CD4-positive, alpha-beta memory T cell (primary cell): ENCODE data around the gene NUP50. TPM values are rescaled to one million over a fixed set of nuclear protein-coding genes. Genes with fewer than 3 reads are reported as not detected.

Source experiments
- CTCF ChIA-PET: fragments of 350-600 bp; sonication (Branson Sonifier 250); formaldehyde crosslinking; loops from one replicate; lab custom pipeline; 2021; ENCODE audit warnings: inconsistent platforms; ENCODE audit not compliant: partially characterized antibody; lab: Charles Lee
- POLR2A ChIA-PET: fragments of 350-600 bp; sonication (Branson Sonifier 250); formaldehyde crosslinking; loops from one replicate; lab custom pipeline; 2021; ENCODE audit not compliant: partially characterized antibody; lab: Charles Lee
- DNase-seq, 5 donors: peaks; one replicate each; pipeline versions ENCODE4 v3.0.0 to v3.0.0-alpha.2; 2020 to 2022; ENCODE audit warnings: mixed read lengths in 1 of 5
- H3K27ac ChIP-seq: one replicate; pipeline ENCODE4 v1.7.0; 2013; ENCODE audit warnings: low read depth, low read length
- H3K27me3 ChIP-seq: 2 replicates; pipeline ENCODE4 v1.7.0; 2013; ENCODE audit warnings: mild to moderate bottlenecking, low read length, moderate library complexity; ENCODE audit not compliant: insufficient read depth
- H3K36me3 ChIP-seq: 2 replicates; pipeline ENCODE4 v1.7.0; 2013; ENCODE audit warnings: mild to moderate bottlenecking, low read length, moderate library complexity; ENCODE audit not compliant: insufficient read depth
- H3K4me1 ChIP-seq: 2 replicates; pipeline ENCODE4 v1.7.0; 2013; ENCODE audit warnings: mild to moderate bottlenecking, low read length, moderate library complexity; ENCODE audit not compliant: insufficient read depth
- H3K4me3 ChIP-seq, 2 donors: one replicate each; pipeline ENCODE4 v1.7.0; 2013; ENCODE audit warnings: low read length in 2 of 2, mild to moderate bottlenecking in 1 of 2
- H3K9me3 ChIP-seq, 2 donors: one replicate each; pipeline ENCODE4 v1.7.0; 2013; ENCODE audit warnings: low read length in 2 of 2, control low read depth in 1 of 2; ENCODE audit not compliant: control insufficient read depth in 1 of 2
- H3K27ac Mint-ChIP-seq, 7 donors: one replicate each; pipeline ENCODE4 v1.8.0; 2020 to 2021; ENCODE audit warnings: mixed read lengths in 7 of 7, mild to moderate bottlenecking in 6 of 7, inconsistent platforms in 3 of 7, moderate library complexity in 3 of 7
- H3K27me3 Mint-ChIP-seq, 2 donors: one replicate each; pipeline ENCODE4 v1.8.0; 2020 to 2021; ENCODE audit warnings: mixed read lengths in 2 of 2
- H3K36me3 Mint-ChIP-seq, 2 donors: one replicate each; pipeline ENCODE4 v1.8.0; 2020 to 2021; ENCODE audit warnings: mixed read lengths in 2 of 2, inconsistent platforms in 1 of 2, mild to moderate bottlenecking in 1 of 2
- H3K4me1 Mint-ChIP-seq, 4 donors: one replicate each; pipeline ENCODE4 v1.8.0; 2020 to 2021; ENCODE audit warnings: mixed read lengths in 4 of 4, mild to moderate bottlenecking in 1 of 4
- H3K4me3 Mint-ChIP-seq, 8 donors: one replicate each; pipeline ENCODE4 v1.8.0; 2020 to 2021; ENCODE audit warnings: mixed read lengths in 8 of 8, mild to moderate bottlenecking in 7 of 8, moderate library complexity in 6 of 8, inconsistent platforms in 3 of 8
- H3K9me3 Mint-ChIP-seq, 8 donors: one replicate each; pipeline ENCODE4 v1.8.0; 2020 to 2021; ENCODE audit warnings: mixed read lengths in 8 of 8, mild to moderate bottlenecking in 5 of 8, inconsistent platforms in 3 of 8, moderate library complexity in 1 of 8
- intact Hi-C: fragments of 100-400 bp; cut with micrococcal nuclease; formaldehyde crosslinking; loops from one replicate; pipeline ENCODE4 v1.15.1; 2023
- polyA plus RNA-seq, 2 donors: library from polyadenylated mRNA; unstranded; fragments of 300-500 nt; fragmentation: Illumina TruSeq; gene quantifications; one replicate each; pipeline ENCODE4 v1.2.3, GENCODE V29; 2021
- total RNA-seq, 2 experiments: library from RNA; stranded (reverse); gene quantifications; one replicate each; pipeline ENCODE4 v1.2.3, GENCODE V29; 2021

Gene NUP50
- total and polyA plus RNA-seq, 4 experiments from 2014 or later: 40.1 to 158 (median 103) TPM

- peaks cover 0 to 9% of the 10 kb centered on the region in 2 donors for H3K36me3 Mint-ChIP-seq
- H3K27ac Mint-ChIP-seq: peak overlapping the region in 1 of 7 donors; percentile 13
- intact Hi-C loops: no loop called here
- POLR2A ChIA-PET: no interaction called here
- Histone ChIP-seq H3K9me3 (no peaks in the 10 kb centered on the region), H3K36me3 (peaks cover 3% of the 10 kb centered on the region), H3K4me3 (no peak overlapping the region), H3K27ac (no peak overlapping the region), H3K4me1 (no peaks in the 10 kb centered on the region), H3K27me3 (no peaks in the 10 kb centered on the region)
- no peak overlapping the region for H3K4me3 Mint-ChIP-seq
- peaks cover 0 to 2% (median 0%) of the 10 kb centered on the region in 8 donors for H3K9me3 Mint-ChIP-seq
- CTCF ChIA-PET: no interaction called here
- no peaks in the 10 kb centered on the region for H3K27me3 Mint-ChIP-seq
- peaks cover 0 to 9% (median 4%) of the 10 kb centered on the region in 4 donors for H3K4me1 Mint-ChIP-seq
- DNase-seq: no peak
These were observed 49.4 kb downstream of the NUP50 start for GRCh38 chr22:45212992-45213751.

- DNase-seq: no peak
- peaks cover 1% of the 10 kb centered on the region for H3K36me3 ChIP-seq
- H3K27me3 ChIP-seq: no peaks in the 10 kb centered on the region
- H3K9me3 Mint-ChIP-seq: peaks cover 0 to 2% (median 0%) of the 10 kb centered on the region in 8 donors
- peaks cover 0 to 1% of the 10 kb centered on the region in 2 donors for H3K36me3 Mint-ChIP-seq
- CTCF ChIA-PET: no interaction called here
- intact Hi-C loops: no loop called here
- no peak overlapping the region for H3K27ac ChIP-seq
- no peaks in the 10 kb centered on the region for H3K27me3 Mint-ChIP-seq
- H3K27ac Mint-ChIP-seq: no peak overlapping the region
- no peak overlapping the region for H3K4me3 ChIP-seq
- no peak overlapping the region for H3K4me3 Mint-ChIP-seq
- H3K4me1 ChIP-seq: peaks cover 4% of the 10 kb centered on the region
- POLR2A ChIA-PET: no interaction called here
- H3K4me1 Mint-ChIP-seq: peaks cover 0 to 13% (median 6%) of the 10 kb centered on the region in 4 donors
- no peaks in the 10 kb centered on the region for H3K9me3 ChIP-seq
These were observed 52.6 kb downstream of the NUP50 start for GRCh38 chr22:45216133-45217003.

GRCh38 chr22:45217345-45217744, 53.6 kb downstream of the NUP50 start:
- H3K4me1 ChIP-seq: peaks cover 4% of the 10 kb centered on the region
- no peak overlapping the region for H3K27ac ChIP-seq
- ChIA-PET CTCF (no interaction called here), POLR2A (no interaction called here)
- no peaks in the 10 kb centered on the region for H3K36me3 ChIP-seq
- peaks cover 0 to 11% (median 6%) of the 10 kb centered on the region in 4 donors for H3K4me1 Mint-ChIP-seq
- peaks cover 0 to 2% (median 0%) of the 10 kb centered on the region in 8 donors for H3K9me3 Mint-ChIP-seq
- intact Hi-C loops: no loop called here
- no peaks in the 10 kb centered on the region for H3K27me3 ChIP-seq
- no peak overlapping the region for H3K4me3 ChIP-seq
- no peaks in the 10 kb centered on the region for H3K9me3 ChIP-seq
- no peaks in the 10 kb centered on the region for H3K36me3 Mint-ChIP-seq
- H3K27ac Mint-ChIP-seq: no peak overlapping the region
- no peak for DNase-seq
- H3K4me3 Mint-ChIP-seq: no peak overlapping the region
- H3K27me3 Mint-ChIP-seq: no peaks in the 10 kb centered on the region

- no peaks in the 10 kb centered on the region for H3K27me3 ChIP-seq
- no peaks in the 10 kb centered on the region for H3K36me3 Mint-ChIP-seq
- intact Hi-C loops: no loop called here
- H3K9me3 Mint-ChIP-seq: peaks cover 0 to 2% (median 0%) of the 10 kb centered on the region in 8 donors
- peaks cover 2 to 15% (median 8%) of the 10 kb centered on the region in 4 donors for H3K4me1 Mint-ChIP-seq
- H3K4me3 ChIP-seq: no peak overlapping the region
- DNase-seq: no peak
- no peak overlapping the region for H3K27ac Mint-ChIP-seq
- H3K9me3 ChIP-seq: no peaks in the 10 kb centered on the region
- H3K4me1 ChIP-seq: peaks cover 4% of the 10 kb centered on the region
- H3K27me3 Mint-ChIP-seq: no peaks in the 10 kb centered on the region
- H3K36me3 ChIP-seq: no peaks in the 10 kb centered on the region
- no peak overlapping the region for H3K4me3 Mint-ChIP-seq
- ChIA-PET CTCF (no interaction called here), POLR2A (no interaction called here)
- no peak overlapping the region for H3K27ac ChIP-seq
These were observed 54.1 kb downstream of the NUP50 start for GRCh38 chr22:45217806-45218205.

- Mint-ChIP-seq H3K4me1 (peaks cover 6 to 17% (median 11%) of the 10 kb centered on the region in 4 donors), H3K27me3 (no peaks in the 10 kb centered on the region), H3K36me3 (no peaks in the 10 kb centered on the region), H3K27ac (peak overlapping the region in 3 of 7 donors; percentile 22 to 53 (median 23)), H3K4me3 (no peak overlapping the region), H3K9me3 (peaks cover 0 to 2% (median 0%) of the 10 kb centered on the region in 8 donors)
- ChIA-PET POLR2A (no interaction called here), CTCF (interaction anchor here (0.9 kb wide), 1 partner anchor 11 kb away, joined by 3 read pairs; no protein-coding TSS in a partner anchor)
- Histone ChIP-seq H3K36me3 (no peaks in the 10 kb centered on the region), H3K27me3 (no peaks in the 10 kb centered on the region), H3K4me1 (peaks cover 4% of the 10 kb centered on the region), H3K9me3 (no peaks in the 10 kb centered on the region), H3K27ac (no peak overlapping the region), H3K4me3 (no peak overlapping the region)
- intact Hi-C loops: no loop called here
- peak in 3 of 5 donors; percentile 11 to 14 (median 12) for DNase-seq
These were observed 55.3 kb downstream of the NUP50 start for GRCh38 chr22:45218976-45219375.

- H3K4me3 ChIP-seq: no peak overlapping the region
- no peaks in the 10 kb centered on the region for H3K27me3 Mint-ChIP-seq
- peaks cover 8 to 16% (median 11%) of the 10 kb centered on the region in 4 donors for H3K4me1 Mint-ChIP-seq
- H3K4me1 ChIP-seq: peaks cover 4% of the 10 kb centered on the region
- CTCF ChIA-PET: no interaction called here
- no peak overlapping the region for H3K27ac ChIP-seq
- POLR2A ChIA-PET: no interaction called here
- DNase-seq: no peak
- peak overlapping the region in 1 of 7 donors; percentile 14 for H3K27ac Mint-ChIP-seq
- H3K4me3 Mint-ChIP-seq: no peak overlapping the region
- H3K9me3 Mint-ChIP-seq: no peaks in the 10 kb centered on the region
- H3K36me3 Mint-ChIP-seq: peaks cover 0 to 3% of the 10 kb centered on the region in 2 donors
- H3K9me3 ChIP-seq: no peaks in the 10 kb centered on the region
- intact Hi-C loops: no loop called here
- no peaks in the 10 kb centered on the region for H3K36me3 ChIP-seq
- no peaks in the 10 kb centered on the region for H3K27me3 ChIP-seq
These were observed 57.5 kb downstream of the NUP50 start for GRCh38 chr22:45221201-45221600.
